WTC11 (cell line): ENCODE measurements around the gene SLCO1B3. TPM values are rescaled to one million over a fixed set of nuclear protein-coding genes. Genes with fewer than 3 reads are reported as not detected.

Experiments used
- ATAC-seq: fragments of 200-7000 bp; cut with Tn5 transposase; 2 replicates; pipeline ENCODE4 v1.10.0; 2021; ENCODE audit warnings: mild to moderate bottlenecking, moderate library complexity
- CTCF ChIA-PET: fragments of 300-600 bp; sonication (Branson Sonifier 250); formaldehyde crosslinking; loops from one replicate; lab custom pipeline; 2021; ENCODE audit warnings: antibody characterized with exemption; lab: Charles Lee
- POLR2A ChIA-PET: fragments of 350-600 bp; sonication (Branson Sonifier 250); formaldehyde crosslinking; loops from one replicate; lab custom pipeline; 2021; ENCODE audit warnings: antibody characterized with exemption; lab: Charles Lee
- DNase-seq: peaks from one replicate; pipeline ENCODE4 v3.0.0; 2021; ENCODE audit warnings: low spot score
- H3K27ac Mint-ChIP-seq: 2 replicates; pipeline ENCODE4 v1.8.0; 2021; ENCODE audit warnings: mixed read lengths
- H3K27me3 Mint-ChIP-seq: 2 replicates; pipeline ENCODE4 v1.8.0; 2021; ENCODE audit warnings: low read depth, mild to moderate bottlenecking, moderate library complexity, mixed read lengths
- H3K36me3 Mint-ChIP-seq: 2 replicates; pipeline ENCODE4 v1.8.0; 2021; ENCODE audit warnings: mixed read lengths
- H3K4me1 Mint-ChIP-seq: 2 replicates; pipeline ENCODE4 v1.8.0; 2022; ENCODE audit warnings: mixed read lengths
- H3K4me3 Mint-ChIP-seq: 2 replicates; pipeline ENCODE4 v1.8.0; 2021; ENCODE audit warnings: mild to moderate bottlenecking, moderate library complexity, mixed read lengths
- H3K9me3 Mint-ChIP-seq: 2 replicates; pipeline ENCODE4 v1.8.0; 2021; ENCODE audit warnings: mixed read lengths
- GTF2I ChIP-seq: fragments of 250-450 bp; sonication (Bioruptor Pico); conservative IDR thresholded peaks from 2 replicates; pipeline ENCODE4 v1.4.0; 2021; ENCODE audit warnings: mild to moderate bottlenecking
- PRRX2 ChIP-seq: fragments of 250-450 bp; sonication (Bioruptor Pico); IDR thresholded peaks from 2 replicates; pipeline ENCODE4 v1.8.0; 2021; ENCODE audit warnings: mild to moderate bottlenecking
- RELA ChIP-seq: sonication (generic); formaldehyde crosslinking; IDR thresholded peaks from 2 replicates; pipeline ENCODE4 v1.8.1; 2022; ENCODE audit warnings: missing genetic modification reagents, mild to moderate bottlenecking, borderline replicate concordance
- TCF7 ChIP-seq: sonication (generic); formaldehyde crosslinking; IDR thresholded peaks from 2 replicates; pipeline ENCODE4 v1.8.0; 2022; ENCODE audit warnings: mild to moderate bottlenecking, low read depth, missing genetic modification reagents, moderate library complexity
- TEAD1 ChIP-seq: sonication (generic); formaldehyde crosslinking; IDR thresholded peaks from 2 replicates; pipeline ENCODE4 v1.8.0; 2022; ENCODE audit warnings: mild to moderate bottlenecking, missing genetic modification reagents
- ZNF219 ChIP-seq: sonication (generic); formaldehyde crosslinking; IDR thresholded peaks from 2 replicates; pipeline ENCODE4 v1.8.0; 2023; ENCODE audit warnings: missing genetic modification reagents, mild to moderate bottlenecking, borderline replicate concordance
- ZNF416 ChIP-seq: fragments of 250-450 bp; sonication (Bioruptor Pico); IDR thresholded peaks from 2 replicates; pipeline ENCODE4 v1.9.0; 2021; ENCODE audit warnings: mild to moderate bottlenecking, inconsistent platforms
- ZNF423 ChIP-seq: fragments of 250-450 bp; sonication (Bioruptor Pico); IDR thresholded peaks from 2 replicates; pipeline ENCODE4 v2.1.2; 2022; ENCODE audit warnings: mild to moderate bottlenecking, moderate library complexity
- total RNA-seq: library from RNA; stranded (reverse); gene quantifications from 3 replicates; pipeline ENCODE4 v1.2.3, GENCODE V29; 2021
- TF ChIP-seq, protein P1 (sequence below): fragments of 250-450 bp; sonication (Bioruptor Pico); IDR thresholded peaks from 2 replicates; pipeline ENCODE4 v1.9.0; 2021; ENCODE audit warnings: moderate library complexity, mild to moderate bottlenecking, inconsistent platforms, borderline replicate concordance
- TF ChIP-seq, protein P2 (sequence below): sonication (generic); formaldehyde crosslinking; IDR thresholded peaks from 2 replicates; pipeline ENCODE4 v1.8.1; 2022; ENCODE audit warnings: missing genetic modification reagents, borderline replicate concordance
- TF ChIP-seq, protein P3 (sequence below): sonication (generic); formaldehyde crosslinking; IDR thresholded peaks from 2 replicates; pipeline ENCODE4 v1.8.0; 2023; ENCODE audit warnings: missing genetic modification reagents, mild to moderate bottlenecking, borderline replicate concordance
- TF ChIP-seq, protein P4 (sequence below): sonication (generic); formaldehyde crosslinking; IDR thresholded peaks from 2 replicates; pipeline ENCODE4 v1.8.0; 2022; ENCODE audit warnings: mild to moderate bottlenecking, missing genetic modification reagents
- TF ChIP-seq, protein P5 (sequence below): sonication (generic); formaldehyde crosslinking; IDR thresholded peaks from 2 replicates; pipeline ENCODE4 v1.8.0; 2022; ENCODE audit warnings: mild to moderate bottlenecking, missing genetic modification reagents
- TF ChIP-seq, protein P6 (sequence below): sonication (generic); formaldehyde crosslinking; conservative IDR thresholded peaks from 2 replicates; pipeline ENCODE4 v1.8.1; 2023; ENCODE audit warnings: mild to moderate bottlenecking, low read depth, missing genetic modification reagents, moderate library complexity
- TF ChIP-seq, protein P7 (sequence below): sonication (generic); formaldehyde crosslinking; IDR thresholded peaks from 2 replicates; pipeline ENCODE4 v1.8.1; 2022; ENCODE audit warnings: low read depth, missing genetic modification reagents, borderline replicate concordance
- TF ChIP-seq, protein P8 (sequence below): sonication (generic); formaldehyde crosslinking; IDR thresholded peaks from 2 replicates; pipeline ENCODE4 v1.8.1; 2023; ENCODE audit warnings: mild to moderate bottlenecking, missing genetic modification reagents, borderline replicate concordance

SLCO1B3 gene
- total RNA-seq, 1 experiment from 2014 or later = not detected

DNA sequence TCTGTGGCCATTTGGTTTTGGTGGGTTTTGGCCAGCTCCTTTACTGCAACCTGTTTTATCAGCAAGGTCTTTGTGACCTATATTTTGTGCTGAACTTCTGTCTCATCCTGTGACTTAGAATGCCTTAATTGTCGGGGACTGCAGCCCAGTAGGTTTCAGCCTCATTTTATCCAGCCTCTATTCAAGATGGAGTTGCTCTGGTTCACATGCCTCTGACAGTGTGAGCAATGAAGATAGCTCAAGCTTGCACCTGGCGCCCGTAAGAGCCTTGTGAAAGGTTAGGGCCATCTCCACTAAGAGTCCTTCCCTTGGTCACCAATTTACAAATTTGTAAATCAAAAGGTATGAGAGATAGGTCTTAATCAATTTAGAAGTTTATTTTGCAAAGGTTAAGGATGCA, 19.4 kb downstream of the SLCO1B3 start:
- ChIA-PET CTCF (no interaction called here), POLR2A (interaction anchor here (0.7 kb wide), 1 partner anchor 345 kb away, joined by 3 read pairs; no protein-coding TSS in a partner anchor)
- no peak for ATAC-seq
- Mint-ChIP-seq H3K4me3 (no peak overlapping the region), H3K36me3 (no peaks in the 10 kb centered on the region), H3K27me3 (no peaks in the 10 kb centered on the region), H3K27ac (no peak overlapping the region), H3K9me3 (peaks cover 3% of the 10 kb centered on the region; the same call in 1 of the 2 replicates), H3K4me1 (peaks cover 10% of the 10 kb centered on the region)
- TF ChIP-seq PRRX2 (CRISPR knock-in tag) (no peak), RELA (CRISPR knock-in tag) (no peak), ZNF219 (CRISPR knock-in tag) (no peak)
- DNase-seq = no peak

DNA sequence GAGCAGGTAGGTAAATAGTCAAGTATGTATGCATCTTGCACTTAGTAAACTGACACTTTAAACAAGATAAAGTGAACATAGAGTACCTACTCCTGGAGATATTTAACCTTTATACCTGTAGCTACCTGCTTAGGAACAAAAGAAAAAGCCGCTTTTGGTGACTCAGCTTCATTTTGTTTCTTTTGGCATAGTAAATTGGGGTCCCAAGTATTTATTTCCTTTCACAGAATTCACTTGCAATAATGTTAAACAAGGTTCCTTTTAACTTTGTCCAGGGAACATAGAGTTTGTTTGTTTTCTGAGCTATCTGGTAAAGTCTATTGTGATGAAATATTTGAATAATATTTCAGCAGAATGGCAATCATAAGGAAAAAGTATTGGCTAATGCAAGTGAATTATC, 20.0 kb downstream of the SLCO1B3 start:
- Mint-ChIP-seq H3K4me1 (peaks cover 10% of the 10 kb centered on the region), H3K27me3 (no peaks in the 10 kb centered on the region), H3K9me3 (peaks cover 6% of the 10 kb centered on the region), H3K27ac (no peak overlapping the region), H3K4me3 (no peak overlapping the region), H3K36me3 (no peaks in the 10 kb centered on the region)
- ATAC-seq = no peak
- POLR2A ChIA-PET = no interaction called here
- DNase-seq = no peak
- CTCF ChIA-PET = no interaction called here
- TF ChIP-seq, protein P1, sequence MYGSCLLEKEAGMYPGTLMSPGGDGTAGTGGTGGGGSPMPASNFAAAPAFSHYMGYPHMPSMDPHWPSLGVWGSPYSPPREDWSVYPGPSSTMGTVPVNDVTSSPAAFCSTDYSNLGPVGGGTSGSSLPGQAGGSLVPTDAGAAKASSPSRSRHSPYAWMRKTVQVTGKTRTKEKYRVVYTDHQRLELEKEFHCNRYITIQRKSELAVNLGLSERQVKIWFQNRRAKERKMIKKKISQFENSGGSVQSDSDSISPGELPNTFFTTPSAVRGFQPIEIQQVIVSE (CRISPR knock-in tag) = no peak
- TF ChIP-seq ZNF423 (CRISPR knock-in tag) = no peak
- no peak for TF ChIP-seq GTF2I
- no peak for TF ChIP-seq TCF7 (CRISPR knock-in tag)
- TF ChIP-seq TEAD1 (CRISPR knock-in tag) = no peak
- TF ChIP-seq, protein P2, sequence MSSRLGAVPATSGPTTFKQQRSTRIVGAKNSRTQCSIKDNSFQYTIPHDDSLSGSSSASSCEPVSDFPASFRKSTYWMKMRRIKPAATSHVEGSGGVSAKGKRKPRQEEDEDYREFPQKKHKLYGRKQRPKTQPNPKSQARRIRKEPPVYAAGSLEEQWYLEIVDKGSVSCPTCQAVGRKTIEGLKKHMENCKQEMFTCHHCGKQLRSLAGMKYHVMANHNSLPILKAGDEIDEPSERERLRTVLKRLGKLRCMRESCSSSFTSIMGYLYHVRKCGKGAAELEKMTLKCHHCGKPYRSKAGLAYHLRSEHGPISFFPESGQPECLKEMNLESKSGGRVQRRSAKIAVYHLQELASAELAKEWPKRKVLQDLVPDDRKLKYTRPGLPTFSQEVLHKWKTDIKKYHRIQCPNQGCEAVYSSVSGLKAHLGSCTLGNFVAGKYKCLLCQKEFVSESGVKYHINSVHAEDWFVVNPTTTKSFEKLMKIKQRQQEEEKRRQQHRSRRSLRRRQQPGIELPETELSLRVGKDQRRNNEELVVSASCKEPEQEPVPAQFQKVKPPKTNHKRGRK = no peak
- TF ChIP-seq, protein P3, sequence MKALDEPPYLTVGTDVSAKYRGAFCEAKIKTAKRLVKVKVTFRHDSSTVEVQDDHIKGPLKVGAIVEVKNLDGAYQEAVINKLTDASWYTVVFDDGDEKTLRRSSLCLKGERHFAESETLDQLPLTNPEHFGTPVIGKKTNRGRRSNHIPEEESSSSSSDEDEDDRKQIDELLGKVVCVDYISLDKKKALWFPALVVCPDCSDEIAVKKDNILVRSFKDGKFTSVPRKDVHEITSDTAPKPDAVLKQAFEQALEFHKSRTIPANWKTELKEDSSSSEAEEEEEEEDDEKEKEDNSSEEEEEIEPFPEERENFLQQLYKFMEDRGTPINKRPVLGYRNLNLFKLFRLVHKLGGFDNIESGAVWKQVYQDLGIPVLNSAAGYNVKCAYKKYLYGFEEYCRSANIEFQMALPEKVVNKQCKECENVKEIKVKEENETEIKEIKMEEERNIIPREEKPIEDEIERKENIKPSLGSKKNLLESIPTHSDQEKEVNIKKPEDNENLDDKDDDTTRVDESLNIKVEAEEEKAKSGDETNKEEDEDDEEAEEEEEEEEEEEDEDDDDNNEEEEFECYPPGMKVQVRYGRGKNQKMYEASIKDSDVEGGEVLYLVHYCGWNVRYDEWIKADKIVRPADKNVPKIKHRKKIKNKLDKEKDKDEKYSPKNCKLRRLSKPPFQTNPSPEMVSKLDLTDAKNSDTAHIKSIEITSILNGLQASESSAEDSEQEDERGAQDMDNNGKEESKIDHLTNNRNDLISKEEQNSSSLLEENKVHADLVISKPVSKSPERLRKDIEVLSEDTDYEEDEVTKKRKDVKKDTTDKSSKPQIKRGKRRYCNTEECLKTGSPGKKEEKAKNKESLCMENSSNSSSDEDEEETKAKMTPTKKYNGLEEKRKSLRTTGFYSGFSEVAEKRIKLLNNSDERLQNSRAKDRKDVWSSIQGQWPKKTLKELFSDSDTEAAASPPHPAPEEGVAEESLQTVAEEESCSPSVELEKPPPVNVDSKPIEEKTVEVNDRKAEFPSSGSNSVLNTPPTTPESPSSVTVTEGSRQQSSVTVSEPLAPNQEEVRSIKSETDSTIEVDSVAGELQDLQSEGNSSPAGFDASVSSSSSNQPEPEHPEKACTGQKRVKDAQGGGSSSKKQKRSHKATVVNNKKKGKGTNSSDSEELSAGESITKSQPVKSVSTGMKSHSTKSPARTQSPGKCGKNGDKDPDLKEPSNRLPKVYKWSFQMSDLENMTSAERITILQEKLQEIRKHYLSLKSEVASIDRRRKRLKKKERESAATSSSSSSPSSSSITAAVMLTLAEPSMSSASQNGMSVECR (CRISPR knock-in tag) = no peak
- TF ChIP-seq, protein P4, sequence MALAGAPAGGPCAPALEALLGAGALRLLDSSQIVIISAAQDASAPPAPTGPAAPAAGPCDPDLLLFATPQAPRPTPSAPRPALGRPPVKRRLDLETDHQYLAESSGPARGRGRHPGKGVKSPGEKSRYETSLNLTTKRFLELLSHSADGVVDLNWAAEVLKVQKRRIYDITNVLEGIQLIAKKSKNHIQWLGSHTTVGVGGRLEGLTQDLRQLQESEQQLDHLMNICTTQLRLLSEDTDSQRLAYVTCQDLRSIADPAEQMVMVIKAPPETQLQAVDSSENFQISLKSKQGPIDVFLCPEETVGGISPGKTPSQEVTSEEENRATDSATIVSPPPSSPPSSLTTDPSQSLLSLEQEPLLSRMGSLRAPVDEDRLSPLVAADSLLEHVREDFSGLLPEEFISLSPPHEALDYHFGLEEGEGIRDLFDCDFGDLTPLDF (CRISPR knock-in tag) = no peak
- TF ChIP-seq, protein P5, sequence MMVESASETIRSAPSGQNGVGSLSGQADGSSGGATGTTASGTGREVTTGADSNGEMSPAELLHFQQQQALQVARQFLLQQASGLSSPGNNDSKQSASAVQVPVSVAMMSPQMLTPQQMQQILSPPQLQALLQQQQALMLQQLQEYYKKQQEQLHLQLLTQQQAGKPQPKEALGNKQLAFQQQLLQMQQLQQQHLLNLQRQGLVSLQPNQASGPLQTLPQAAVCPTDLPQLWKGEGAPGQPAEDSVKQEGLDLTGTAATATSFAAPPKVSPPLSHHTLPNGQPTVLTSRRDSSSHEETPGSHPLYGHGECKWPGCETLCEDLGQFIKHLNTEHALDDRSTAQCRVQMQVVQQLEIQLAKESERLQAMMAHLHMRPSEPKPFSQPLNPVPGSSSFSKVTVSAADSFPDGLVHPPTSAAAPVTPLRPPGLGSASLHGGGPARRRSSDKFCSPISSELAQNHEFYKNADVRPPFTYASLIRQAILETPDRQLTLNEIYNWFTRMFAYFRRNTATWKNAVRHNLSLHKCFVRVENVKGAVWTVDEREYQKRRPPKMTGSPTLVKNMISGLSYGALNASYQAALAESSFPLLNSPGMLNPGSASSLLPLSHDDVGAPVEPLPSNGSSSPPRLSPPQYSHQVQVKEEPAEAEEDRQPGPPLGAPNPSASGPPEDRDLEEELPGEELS (CRISPR knock-in tag) = no peak
- TF ChIP-seq ZNF416 (CRISPR knock-in tag) = no peak
- TF ChIP-seq, protein P6, sequence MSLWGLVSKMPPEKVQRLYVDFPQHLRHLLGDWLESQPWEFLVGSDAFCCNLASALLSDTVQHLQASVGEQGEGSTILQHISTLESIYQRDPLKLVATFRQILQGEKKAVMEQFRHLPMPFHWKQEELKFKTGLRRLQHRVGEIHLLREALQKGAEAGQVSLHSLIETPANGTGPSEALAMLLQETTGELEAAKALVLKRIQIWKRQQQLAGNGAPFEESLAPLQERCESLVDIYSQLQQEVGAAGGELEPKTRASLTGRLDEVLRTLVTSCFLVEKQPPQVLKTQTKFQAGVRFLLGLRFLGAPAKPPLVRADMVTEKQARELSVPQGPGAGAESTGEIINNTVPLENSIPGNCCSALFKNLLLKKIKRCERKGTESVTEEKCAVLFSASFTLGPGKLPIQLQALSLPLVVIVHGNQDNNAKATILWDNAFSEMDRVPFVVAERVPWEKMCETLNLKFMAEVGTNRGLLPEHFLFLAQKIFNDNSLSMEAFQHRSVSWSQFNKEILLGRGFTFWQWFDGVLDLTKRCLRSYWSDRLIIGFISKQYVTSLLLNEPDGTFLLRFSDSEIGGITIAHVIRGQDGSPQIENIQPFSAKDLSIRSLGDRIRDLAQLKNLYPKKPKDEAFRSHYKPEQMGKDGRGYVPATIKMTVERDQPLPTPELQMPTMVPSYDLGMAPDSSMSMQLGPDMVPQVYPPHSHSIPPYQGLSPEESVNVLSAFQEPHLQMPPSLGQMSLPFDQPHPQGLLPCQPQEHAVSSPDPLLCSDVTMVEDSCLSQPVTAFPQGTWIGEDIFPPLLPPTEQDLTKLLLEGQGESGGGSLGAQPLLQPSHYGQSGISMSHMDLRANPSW (CRISPR knock-in tag) = no peak
- TF ChIP-seq, protein P7, sequence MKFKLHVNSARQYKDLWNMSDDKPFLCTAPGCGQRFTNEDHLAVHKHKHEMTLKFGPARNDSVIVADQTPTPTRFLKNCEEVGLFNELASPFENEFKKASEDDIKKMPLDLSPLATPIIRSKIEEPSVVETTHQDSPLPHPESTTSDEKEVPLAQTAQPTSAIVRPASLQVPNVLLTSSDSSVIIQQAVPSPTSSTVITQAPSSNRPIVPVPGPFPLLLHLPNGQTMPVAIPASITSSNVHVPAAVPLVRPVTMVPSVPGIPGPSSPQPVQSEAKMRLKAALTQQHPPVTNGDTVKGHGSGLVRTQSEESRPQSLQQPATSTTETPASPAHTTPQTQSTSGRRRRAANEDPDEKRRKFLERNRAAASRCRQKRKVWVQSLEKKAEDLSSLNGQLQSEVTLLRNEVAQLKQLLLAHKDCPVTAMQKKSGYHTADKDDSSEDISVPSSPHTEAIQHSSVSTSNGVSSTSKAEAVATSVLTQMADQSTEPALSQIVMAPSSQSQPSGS (CRISPR knock-in tag) = no peak
- TF ChIP-seq, protein P8, sequence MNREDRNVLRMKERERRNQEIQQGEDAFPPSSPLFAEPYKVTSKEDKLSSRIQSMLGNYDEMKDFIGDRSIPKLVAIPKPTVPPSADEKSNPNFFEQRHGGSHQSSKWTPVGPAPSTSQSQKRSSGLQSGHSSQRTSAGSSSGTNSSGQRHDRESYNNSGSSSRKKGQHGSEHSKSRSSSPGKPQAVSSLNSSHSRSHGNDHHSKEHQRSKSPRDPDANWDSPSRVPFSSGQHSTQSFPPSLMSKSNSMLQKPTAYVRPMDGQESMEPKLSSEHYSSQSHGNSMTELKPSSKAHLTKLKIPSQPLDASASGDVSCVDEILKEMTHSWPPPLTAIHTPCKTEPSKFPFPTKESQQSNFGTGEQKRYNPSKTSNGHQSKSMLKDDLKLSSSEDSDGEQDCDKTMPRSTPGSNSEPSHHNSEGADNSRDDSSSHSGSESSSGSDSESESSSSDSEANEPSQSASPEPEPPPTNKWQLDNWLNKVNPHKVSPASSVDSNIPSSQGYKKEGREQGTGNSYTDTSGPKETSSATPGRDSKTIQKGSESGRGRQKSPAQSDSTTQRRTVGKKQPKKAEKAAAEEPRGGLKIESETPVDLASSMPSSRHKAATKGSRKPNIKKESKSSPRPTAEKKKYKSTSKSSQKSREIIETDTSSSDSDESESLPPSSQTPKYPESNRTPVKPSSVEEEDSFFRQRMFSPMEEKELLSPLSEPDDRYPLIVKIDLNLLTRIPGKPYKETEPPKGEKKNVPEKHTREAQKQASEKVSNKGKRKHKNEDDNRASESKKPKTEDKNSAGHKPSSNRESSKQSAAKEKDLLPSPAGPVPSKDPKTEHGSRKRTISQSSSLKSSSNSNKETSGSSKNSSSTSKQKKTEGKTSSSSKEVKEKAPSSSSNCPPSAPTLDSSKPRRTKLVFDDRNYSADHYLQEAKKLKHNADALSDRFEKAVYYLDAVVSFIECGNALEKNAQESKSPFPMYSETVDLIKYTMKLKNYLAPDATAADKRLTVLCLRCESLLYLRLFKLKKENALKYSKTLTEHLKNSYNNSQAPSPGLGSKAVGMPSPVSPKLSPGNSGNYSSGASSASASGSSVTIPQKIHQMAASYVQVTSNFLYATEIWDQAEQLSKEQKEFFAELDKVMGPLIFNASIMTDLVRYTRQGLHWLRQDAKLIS (CRISPR knock-in tag) = no peak
